Measurements from ENCODE around the gene C1QTNF2. TPM values are rescaled to one million over a fixed set of nuclear protein-coding genes. Genes with fewer than 3 reads are reported as not detected.

Gene C1QTNF2
- total RNA-seq, 1 donor: 0.10 TPM

- H3K9me3 ChIP-seq (ENCODE audit: low read depth, low read length): peaks cover 4% of the 10 kb centered on the region
- no peaks in the 10 kb centered on the region for H3K4me1 ChIP-seq (ENCODE audit: insufficient read depth, low read length)
Observed at GRCh38 chr5:160382346-160382745, 11.9 kb upstream of the C1QTNF2 start.

GRCh38 chr5:160380041-160380440 lies 9.6 kb upstream of the C1QTNF2 start:
- no peak overlapping the region for H3K4me3 ChIP-seq (ENCODE audit: low read length)
- H3K27me3 ChIP-seq (ENCODE audit: insufficient read depth, low read length): peaks cover 11% of the 10 kb centered on the region
- no peaks in the 10 kb centered on the region for H3K4me1 ChIP-seq (ENCODE audit: insufficient read depth, low read length)
- H3K9me3 ChIP-seq (ENCODE audit: low read depth, low read length): no peaks in the 10 kb centered on the region

More at GRCh38 chr5:160382346-160382745, 11.9 kb upstream of the C1QTNF2 start:
- Histone ChIP-seq H3K27me3 (ENCODE audit: insufficient read depth, low read length) (no peaks in the 10 kb centered on the region), H3K4me3 (ENCODE audit: low read length) (no peak overlapping the region)

- no peaks in the 10 kb centered on the region for H3K9me3 ChIP-seq (ENCODE audit: low read depth, low read length)
Observed at GRCh38 chr5:160379511-160379910, 9.1 kb upstream of the C1QTNF2 start.

GRCh38 chr5:160378330-160378729 lies 7.9 kb upstream of the C1QTNF2 start:
- H3K4me1 ChIP-seq (ENCODE audit: insufficient read depth, low read length): no peaks in the 10 kb centered on the region
- no peak overlapping the region for H3K4me3 ChIP-seq (ENCODE audit: low read length)
- peaks cover 20% of the 10 kb centered on the region for H3K27me3 ChIP-seq (ENCODE audit: insufficient read depth, low read length)
- no peaks in the 10 kb centered on the region for H3K9me3 ChIP-seq (ENCODE audit: low read depth, low read length)

More at GRCh38 chr5:160379511-160379910, 9.1 kb upstream of the C1QTNF2 start:
- Histone ChIP-seq H3K4me3 (ENCODE audit: low read length) (no peak overlapping the region), H3K27me3 (ENCODE audit: insufficient read depth, low read length) (peaks cover 15% of the 10 kb centered on the region), H3K4me1 (ENCODE audit: insufficient read depth, low read length) (no peaks in the 10 kb centered on the region)

GRCh38 chr5:160377651-160378050 lies 7.2 kb upstream of the C1QTNF2 start:
- peaks cover 25% of the 10 kb centered on the region for H3K27me3 ChIP-seq (ENCODE audit: insufficient read depth, low read length)
- H3K4me1 ChIP-seq (ENCODE audit: insufficient read depth, low read length): no peaks in the 10 kb centered on the region

GRCh38 chr5:160376416-160376815 lies 6.0 kb upstream of the C1QTNF2 start:
- Histone ChIP-seq H3K27me3 (ENCODE audit: insufficient read depth, low read length) (peaks cover 37% of the 10 kb centered on the region), H3K9me3 (ENCODE audit: low read depth, low read length) (no peaks in the 10 kb centered on the region), H3K4me3 (ENCODE audit: low read length) (no peak overlapping the region), H3K4me1 (ENCODE audit: insufficient read depth, low read length) (no peaks in the 10 kb centered on the region)

More at GRCh38 chr5:160377651-160378050, 7.2 kb upstream of the C1QTNF2 start:
- H3K9me3 ChIP-seq (ENCODE audit: low read depth, low read length): no peaks in the 10 kb centered on the region
- no peak overlapping the region for H3K4me3 ChIP-seq (ENCODE audit: low read length)

- H3K9me3 ChIP-seq (ENCODE audit: low read depth, low read length): no peaks in the 10 kb centered on the region
- no peak overlapping the region for H3K4me3 ChIP-seq (ENCODE audit: low read length)
- peaks cover under 1% of the 10 kb centered on the region for H3K4me1 ChIP-seq (ENCODE audit: insufficient read depth, low read length)
- peaks cover 44% of the 10 kb centered on the region for H3K27me3 ChIP-seq (ENCODE audit: insufficient read depth, low read length)
Observed at GRCh38 chr5:160375701-160376100, 5.3 kb upstream of the C1QTNF2 start.

- H3K4me3 ChIP-seq (ENCODE audit: low read length): no peak overlapping the region
- peaks cover 5% of the 10 kb centered on the region for H3K4me1 ChIP-seq (ENCODE audit: insufficient read depth, low read length)
- H3K27me3 ChIP-seq (ENCODE audit: insufficient read depth, low read length): peaks cover 49% of the 10 kb centered on the region
- H3K9me3 ChIP-seq (ENCODE audit: low read depth, low read length): no peaks in the 10 kb centered on the region
Observed at GRCh38 chr5:160375166-160375565, 4.7 kb upstream of the C1QTNF2 start.

GRCh38 chr5:160371294-160371693 lies 868 bp upstream of the C1QTNF2 start:
- no peak overlapping the region for H3K4me3 ChIP-seq (ENCODE audit: low read length)
- H3K27me3 ChIP-seq (ENCODE audit: insufficient read depth, low read length): peaks cover 68% of the 10 kb centered on the region
- no peaks in the 10 kb centered on the region for H3K9me3 ChIP-seq (ENCODE audit: low read depth, low read length)
- peaks cover 5% of the 10 kb centered on the region for H3K4me1 ChIP-seq (ENCODE audit: insufficient read depth, low read length)

- H3K4me1 ChIP-seq (ENCODE audit: insufficient read depth, low read length): peaks cover 5% of the 10 kb centered on the region
- no peak overlapping the region for H3K4me3 ChIP-seq (ENCODE audit: low read length)
- no peaks in the 10 kb centered on the region for H3K9me3 ChIP-seq (ENCODE audit: low read depth, low read length)
- H3K27me3 ChIP-seq (ENCODE audit: insufficient read depth, low read length): peaks cover 63% of the 10 kb centered on the region
Observed at GRCh38 chr5:160370713-160371034, 248 bp upstream of the C1QTNF2 start.

GRCh38 chr5:160367885-160368284 lies 2.5 kb downstream of the C1QTNF2 start:
- Histone ChIP-seq H3K4me1 (ENCODE audit: insufficient read depth, low read length) (peaks cover 5% of the 10 kb centered on the region), H3K4me3 (ENCODE audit: low read length) (no peak overlapping the region), H3K9me3 (ENCODE audit: low read depth, low read length) (no peaks in the 10 kb centered on the region), H3K27me3 (ENCODE audit: insufficient read depth, low read length) (peaks cover 43% of the 10 kb centered on the region)

GRCh38 chr5:160367261-160367660 lies 3.2 kb downstream of the C1QTNF2 start:
- Histone ChIP-seq H3K4me1 (ENCODE audit: insufficient read depth, low read length) (peaks cover 5% of the 10 kb centered on the region), H3K9me3 (ENCODE audit: low read depth, low read length) (no peaks in the 10 kb centered on the region), H3K27me3 (ENCODE audit: insufficient read depth, low read length) (peaks cover 39% of the 10 kb centered on the region), H3K4me3 (ENCODE audit: low read length) (no peak overlapping the region)

GRCh38 chr5:160366230-160366629 lies 4.2 kb downstream of the C1QTNF2 start:
- Histone ChIP-seq H3K9me3 (ENCODE audit: low read depth, low read length) (no peaks in the 10 kb centered on the region), H3K27me3 (ENCODE audit: insufficient read depth, low read length) (peaks cover 29% of the 10 kb centered on the region), H3K4me3 (ENCODE audit: low read length) (no peak overlapping the region), H3K4me1 (ENCODE audit: insufficient read depth, low read length) (peaks cover 5% of the 10 kb centered on the region)

- Histone ChIP-seq H3K4me1 (ENCODE audit: insufficient read depth, low read length) (no peaks in the 10 kb centered on the region), H3K27me3 (ENCODE audit: insufficient read depth, low read length) (peaks cover 5% of the 10 kb centered on the region), H3K4me3 (ENCODE audit: low read length) (no peak overlapping the region), H3K9me3 (ENCODE audit: low read depth, low read length) (no peaks in the 10 kb centered on the region)
Observed at GRCh38 chr5:160363660-160364395, 6.6 kb downstream of the C1QTNF2 start.

GRCh38 chr5:160363211-160363610 lies 7.2 kb downstream of the C1QTNF2 start:
- H3K9me3 ChIP-seq (ENCODE audit: low read depth, low read length): no peaks in the 10 kb centered on the region
- H3K27me3 ChIP-seq (ENCODE audit: insufficient read depth, low read length): no peaks in the 10 kb centered on the region
- H3K4me1 ChIP-seq (ENCODE audit: insufficient read depth, low read length): no peaks in the 10 kb centered on the region
- H3K4me3 ChIP-seq (ENCODE audit: low read length): no peak overlapping the region

GRCh38 chr5:160361624-160362228 lies 8.7 kb downstream of the C1QTNF2 start:
- no peaks in the 10 kb centered on the region for H3K27me3 ChIP-seq (ENCODE audit: insufficient read depth, low read length)
- H3K4me1 ChIP-seq (ENCODE audit: insufficient read depth, low read length): no peaks in the 10 kb centered on the region
- no peaks in the 10 kb centered on the region for H3K9me3 ChIP-seq (ENCODE audit: low read depth, low read length)
- H3K4me3 ChIP-seq (ENCODE audit: low read length): no peak overlapping the region

Measured in mononuclear cell (primary cell).